Kidney (tissue), 22 donors: ENCODE data around the gene ZNF732. TPM values are rescaled to one million over a fixed set of nuclear protein-coding genes. Genes with fewer than 3 reads are reported as not detected.

Experiments
- DNase-seq, 5 donors: peaks; one replicate each; pipeline ENCODE4 v3.0.0-alpha.2; 2013 to 2020
- FAIRE-seq: peaks from 2 replicates; lab custom pipeline; 2012; peaks lifted over from hg19 to GRCh38; lab: Jason Lieb, UNC
- H3K27ac ChIP-seq, 2 donors: one replicate each; pipeline ENCODE4 v1.7.0; 2013; ENCODE audit warnings: low read depth in 2 of 2, low read length in 2 of 2, inconsistent platforms in 1 of 2
- H3K27me3 ChIP-seq: one replicate; pipeline ENCODE4 v1.7.1; 2013; ENCODE audit warnings: low read length, inconsistent platforms; ENCODE audit not compliant: control insufficient read depth, insufficient read depth
- H3K36me3 ChIP-seq, 3 donors: one replicate each; pipeline versions ENCODE4 v1.7.0 to v1.7.1; 2013; ENCODE audit warnings: low read length in 3 of 3, control low read depth in 1 of 3, inconsistent platforms in 1 of 3; ENCODE audit not compliant: insufficient read depth in 3 of 3, control insufficient read depth in 2 of 3
- H3K4me1 ChIP-seq, 3 donors: one replicate each; pipeline versions ENCODE4 v1.7.0 to v1.7.1; 2013; ENCODE audit warnings: low read length in 3 of 3, inconsistent platforms in 1 of 3, low read depth in 1 of 3; ENCODE audit not compliant: control insufficient read depth in 2 of 3, insufficient read depth in 2 of 3
- H3K4me3 ChIP-seq, 3 donors: one replicate each; pipeline versions ENCODE4 v1.7.0 to v1.8.1; 2013; ENCODE audit warnings: low read length in 3 of 3, control low read depth in 1 of 3, inconsistent platforms in 1 of 3
- H3K9ac ChIP-seq, 3 donors: one replicate each; pipeline versions ENCODE4 v1.7.0 to v1.7.1; 2013; ENCODE audit warnings: low read length in 3 of 3, control low read depth in 1 of 3, inconsistent platforms in 1 of 3
- H3K9me3 ChIP-seq, 3 donors: one replicate each; pipeline versions ENCODE4 v1.7.0 to v1.7.1; 2013; ENCODE audit warnings: low read length in 3 of 3, control low read depth in 1 of 3, inconsistent platforms in 1 of 3; ENCODE audit not compliant: control insufficient read depth in 2 of 3, insufficient read depth in 1 of 3
- CTCF ChIP-seq: IDR thresholded peaks from 3 replicates; pipeline ENCODE4 v1.5.1; 2012; ENCODE audit warnings: mild to moderate bottlenecking, moderate library complexity, borderline replicate concordance; ENCODE audit not compliant: insufficient read depth; ENCODE audit errors: extremely low read depth
- intact Hi-C: fragments of 100-400 bp; cut with DNase I; formaldehyde crosslinking; loops from one replicate; pipeline ENCODE4 v1.11.1; 2022
- long read RNA-seq, 10 donors: library from polyadenylated mRNA in 1 of 10; unstranded in 1 of 10; transcript quantifications; one replicate each; pipeline ENCODE4 v2.0.0 and lab custom pipeline, GENCODE V29; 2021 to 2026
- polyA plus RNA-seq: library from polyadenylated mRNA; stranded (reverse); fragments of 350-450 nt; fragmentation: Illumina TruSeq; extraction: RNeasy Lipid Tissue Mini Kit (QIAGEN cat#74804); gene quantifications from one replicate; pipeline ENCODE4 v1.2.3, GENCODE V29; 2014; ENCODE audit warnings: low read depth, low replicate concordance; ENCODE audit not compliant: insufficient read depth
- total RNA-seq: library from RNA; stranded (reverse); fragmentation: NEBNext Ultra II Directional; extraction: Animal tissue kit (Norgen Biotek cat#: 25700); gene quantifications from one replicate; pipeline ENCODE4 v1.2.1, GENCODE V29; 2021
- donor health status: control.
- donor health status: control.
- donor health status: control.
- donor health status: control.
- donor health status: control.
- donor health status: DM: yes; HTN: yes; CAD: no.
- donor health status: Normal renal cell carcinoma (clear cell type).

The ZNF732 gene
- not detected for total RNA-seq
- not detected for polyA plus RNA-seq
- long read RNA-seq, donor 1, partial matches to known transcripts, result 0 of 1 reads
- long read RNA-seq, donor 1, other reads (novel, unspliced or antisense), result 0 of 1 reads
- long read RNA-seq, donor 2, partial matches to known transcripts, result 6 of 6 reads
- long read RNA-seq, donor 2, other reads (novel, unspliced or antisense), result 0 of 6 reads
- long read RNA-seq, donor 3, partial matches to known transcripts, result 6 of 6 reads
- long read RNA-seq, donor 3, other reads (novel, unspliced or antisense), result 0 of 6 reads
- long read RNA-seq, donor 4, result 0 reads
- long read RNA-seq, donor 5, result 0 reads
- long read RNA-seq, donor 6, result 0 reads
- long read RNA-seq, donor 7, result 0 reads
- long read RNA-seq, donor 8, result 0 reads
- long read RNA-seq, donor 9, result 0 reads
- long read RNA-seq, donor 10, partial matches to known transcripts, result 5 of 5 reads
- long read RNA-seq, donor 10, other reads (novel, unspliced or antisense), result 0 of 5 reads

- Histone ChIP-seq H3K9ac (peak within 1 kb of the TSS in 1 of 3 donors; percentile 59), H3K36me3 (no peaks in the 10 kb centered on the region), H3K4me3 (peak within 1 kb of the TSS; percentile 42 to 70 (median 61)), H3K27me3 (no peaks in the 10 kb centered on the region), H3K4me1 (no peaks in the 10 kb centered on the region), H3K27ac (no peak within 1 kb of the TSS), H3K9me3 (peaks cover 0 to 2% (median 0%) of the 10 kb centered on the region in 3 donors)
- TF ChIP-seq CTCF, result no peak
- intact Hi-C loops, result no loop called here
- DNase-seq, result peak in 4 of 5 donors; percentile 87 to 95 (median 92)
- no peak for FAIRE-seq
Observed at GRCh38 chr4:304969-305680, at the start of gene ZNF732. TSS of gene ZNF732 (minus strand) at chr4:305474. CDS start at chr4:305310, 164 bp downstream.

- intact Hi-C loops, result no loop called here
- no peak for TF ChIP-seq CTCF
- H3K27me3 ChIP-seq, result no peaks in the 10 kb centered on the region
- peaks cover 0 to 4% (median 3%) of the 10 kb centered on the region in 3 donors for H3K36me3 ChIP-seq
- peaks cover 0 to 10% (median 5%) of the 10 kb centered on the region in 3 donors for H3K4me1 ChIP-seq
- no peak overlapping the region for H3K9ac ChIP-seq
- peaks cover 0 to 9% (median 3%) of the 10 kb centered on the region in 3 donors for H3K9me3 ChIP-seq
- H3K4me3 ChIP-seq, result peak overlapping the region in 1 of 3 donors; percentile 1
- no peak for FAIRE-seq
- no peak for DNase-seq
- no peak overlapping the region for H3K27ac ChIP-seq
Observed at GRCh38 chr4:340011-340410, 34.7 kb upstream of the ZNF732 start.

GRCh38 chr4:338759-339097 is 33.5 kb upstream of the ZNF732 start:
- no peak for TF ChIP-seq CTCF
- H3K27ac ChIP-seq, result no peak overlapping the region
- FAIRE-seq, result no peak

More at GRCh38 chr4:338759-339097, 33.5 kb upstream of the ZNF732 start:
- Histone ChIP-seq H3K9ac (peak overlapping the region in 2 of 3 donors; percentile 38 to 83), H3K9me3 (peaks cover 0 to 6% (median 3%) of the 10 kb centered on the region in 3 donors), H3K4me1 (peaks cover 0 to 10% (median 5%) of the 10 kb centered on the region in 3 donors), H3K4me3 (peak overlapping the region; percentile 91 to 94 (median 92)), H3K36me3 (peaks cover 0 to 2% (median 0%) of the 10 kb centered on the region in 3 donors), H3K27me3 (no peaks in the 10 kb centered on the region)
- DNase-seq, result peak in 2 of 5 donors; percentile 15 to 20
- intact Hi-C loops, result no loop called here
